ENCODE results near the gene DHRS7.
"Not testable (repeated sequence)": the region's sequence is repeated elsewhere in the genome, so short reads cannot be mapped to it uniquely, and the experiment has no call there.

The DHRS7 gene

DNA sequence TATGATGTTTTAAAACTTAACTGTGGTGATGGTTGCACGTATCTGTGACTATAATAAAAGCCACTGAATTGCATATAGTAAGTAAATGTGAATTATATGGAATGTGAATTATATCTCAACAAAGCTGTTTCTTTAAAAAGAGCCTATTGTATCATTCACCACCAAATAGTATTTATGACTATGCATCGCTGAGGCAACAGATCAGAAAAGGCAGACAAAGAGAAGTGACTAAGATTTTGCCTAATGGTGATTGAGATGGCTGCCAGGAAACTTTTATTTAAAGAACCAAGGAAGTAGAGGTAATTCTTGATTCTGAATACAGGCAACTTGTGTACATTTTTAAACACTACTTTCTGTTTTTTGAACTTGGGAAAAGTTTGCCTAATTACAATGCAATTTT is 31.7 kb downstream of the DHRS7 start:
- DNase-seq (ENCODE audit: low read depth) = no peak

DNA sequence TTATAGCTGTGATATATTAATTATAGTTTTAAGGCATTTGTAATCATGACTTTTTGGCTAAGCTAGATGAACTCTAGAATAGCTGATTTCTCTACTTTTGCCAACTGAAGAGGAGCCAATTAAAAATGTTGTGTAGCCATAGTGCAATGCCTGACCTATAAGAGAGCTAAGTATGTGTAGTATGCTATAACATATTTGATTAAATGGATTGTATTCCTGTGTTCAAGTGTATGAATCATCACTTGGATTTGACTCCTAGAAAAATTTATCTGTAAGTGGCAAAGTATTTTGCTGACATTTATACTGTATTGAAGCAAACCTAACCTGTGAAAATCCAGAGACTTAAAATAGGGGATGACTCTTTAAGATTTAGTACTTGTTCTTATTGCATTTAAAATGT is 39.3 kb downstream of the DHRS7 start:
- DNase-seq (ENCODE audit: low read depth) = no peak

DNA sequence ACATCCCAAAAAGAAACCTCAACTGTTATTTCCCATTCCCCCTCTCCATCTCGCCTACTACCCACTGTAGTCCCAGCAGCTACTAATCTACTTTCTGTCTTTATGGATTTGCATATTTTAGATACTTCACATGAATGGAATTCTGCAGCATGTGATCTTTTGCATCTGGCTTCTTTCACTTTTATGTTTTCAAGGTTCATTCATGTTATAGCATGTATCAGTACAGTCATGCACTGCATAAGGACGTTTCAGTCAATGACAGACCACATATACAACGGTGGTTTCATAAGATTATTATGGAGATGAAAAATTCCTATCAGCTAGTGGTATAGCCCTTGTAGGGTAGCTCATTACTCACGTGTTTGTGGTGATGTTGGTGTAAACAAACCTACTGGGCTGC is 49.0 kb downstream of the DHRS7 start:
- DNase-seq (ENCODE audit: low read depth) = no peak

- no peak for DNase-seq (ENCODE audit: low read depth)
Observed at GRCh38 chr14:60114881-60115280, 50.3 kb downstream of the DHRS7 start.

GRCh38 chr14:60111732-60112131 is 53.5 kb downstream of the DHRS7 start:
- DNase-seq (ENCODE audit: low read depth) = no peak

- no peak for DNase-seq (ENCODE audit: low read depth)
Observed at GRCh38 chr14:60107477-60107876, 57.7 kb downstream of the DHRS7 start.

GRCh38 chr14:60106339-60106738 is 58.9 kb downstream of the DHRS7 start:
- no peak for DNase-seq (ENCODE audit: low read depth)

GRCh38 chr14:60102389-60102788 is 62.8 kb downstream of the DHRS7 start:
- DNase-seq (ENCODE audit: low read depth) = no peak

DNA sequence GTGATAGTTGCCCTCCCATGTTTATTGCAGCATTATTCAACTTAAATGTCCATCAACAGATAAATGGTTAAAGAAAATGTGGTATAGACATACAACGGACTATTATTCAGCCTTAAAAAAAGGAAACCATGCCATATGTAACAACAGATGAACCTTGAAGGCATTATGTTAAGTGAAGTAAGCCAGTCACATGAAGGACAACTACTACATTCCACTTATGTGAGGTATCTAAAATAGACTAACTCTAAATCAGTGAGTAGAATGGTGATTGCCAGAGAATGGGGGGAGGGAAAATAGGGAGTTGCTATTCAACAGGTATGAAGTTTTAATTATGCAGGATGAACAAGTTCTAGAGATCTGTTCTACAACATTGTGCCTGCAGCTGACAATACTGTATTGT is 63.4 kb downstream of the DHRS7 start:
- DNase-seq (ENCODE audit: low read depth) = no peak

DNA sequence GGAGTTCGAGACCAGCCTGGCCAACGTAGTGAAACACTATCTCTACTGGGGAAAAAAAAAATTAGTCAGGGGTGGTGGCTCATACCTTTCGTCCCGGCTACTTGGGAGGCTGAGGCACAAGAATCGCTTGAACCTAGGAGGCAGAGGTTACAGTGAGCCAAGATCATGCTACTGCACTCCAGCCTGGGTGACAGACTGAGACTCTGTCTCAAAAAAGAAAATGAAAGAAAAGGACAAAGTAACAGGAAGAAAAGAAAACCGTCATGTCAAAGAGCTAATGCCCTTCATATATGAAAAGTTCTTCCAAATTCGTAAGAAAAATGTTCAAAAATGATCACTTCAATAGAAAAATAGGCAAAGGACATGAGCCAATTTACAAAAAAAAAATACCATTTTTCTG is 65.3 kb downstream of the DHRS7 start:
- DNase-seq (ENCODE audit: low read depth) = not testable (repeated sequence)

- DNase-seq (ENCODE audit: low read depth) = no peak
Observed at GRCh38 chr14:60097974-60098373, 67.2 kb downstream of the DHRS7 start.

DNA sequence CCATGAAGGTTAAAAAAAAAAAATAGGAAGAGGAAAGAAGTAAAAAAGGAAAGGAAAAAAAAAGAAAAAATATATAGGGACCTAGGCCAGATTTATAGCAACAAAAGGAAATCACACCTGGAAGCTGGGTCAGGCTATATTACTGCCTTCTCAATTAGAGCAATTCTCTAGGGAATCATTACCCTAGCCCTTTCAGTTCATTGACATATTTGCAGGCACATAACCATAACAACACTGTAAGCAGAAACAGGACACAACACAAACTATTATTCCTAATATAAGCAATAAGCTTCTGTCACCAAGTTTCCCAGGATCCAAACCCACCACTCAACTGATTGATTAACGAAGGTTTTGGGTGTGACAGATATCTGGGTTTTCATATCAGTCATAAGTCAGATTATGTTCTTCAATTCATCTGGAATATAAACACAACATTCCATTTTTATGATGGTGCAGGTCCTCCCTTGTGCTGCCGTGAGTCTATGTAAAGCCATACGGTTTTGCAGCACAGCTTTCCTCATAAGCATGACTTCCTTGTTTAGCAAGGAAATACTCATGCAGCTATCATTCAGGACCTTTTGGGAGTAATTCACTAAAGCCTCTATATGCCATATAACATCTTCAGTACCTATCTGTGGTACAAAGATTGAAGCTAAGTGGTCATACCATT is 69.3 kb downstream of the DHRS7 start:
- DNase-seq (ENCODE audit: low read depth) = no peak

DNA sequence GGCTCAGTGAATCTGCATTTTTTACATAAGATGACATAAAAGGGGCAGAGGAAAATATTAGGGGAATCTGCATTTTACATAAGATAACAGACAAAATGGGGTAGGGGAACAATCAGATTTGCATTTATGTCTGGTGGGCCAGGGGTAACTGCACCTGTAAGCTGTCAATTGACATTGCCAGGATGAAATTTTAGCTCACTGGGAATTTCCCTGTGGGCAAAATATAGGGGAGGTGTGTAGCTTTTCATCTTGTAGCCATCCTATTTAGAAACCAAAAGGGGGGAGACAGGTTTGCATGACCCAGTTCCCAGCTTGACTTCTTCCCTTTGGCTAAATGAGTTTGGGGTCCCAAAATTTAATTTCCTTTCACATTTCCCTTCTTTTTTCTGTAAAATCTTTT is 70.0 kb downstream of the DHRS7 start:
- no peak for DNase-seq (ENCODE audit: low read depth)

DNA sequence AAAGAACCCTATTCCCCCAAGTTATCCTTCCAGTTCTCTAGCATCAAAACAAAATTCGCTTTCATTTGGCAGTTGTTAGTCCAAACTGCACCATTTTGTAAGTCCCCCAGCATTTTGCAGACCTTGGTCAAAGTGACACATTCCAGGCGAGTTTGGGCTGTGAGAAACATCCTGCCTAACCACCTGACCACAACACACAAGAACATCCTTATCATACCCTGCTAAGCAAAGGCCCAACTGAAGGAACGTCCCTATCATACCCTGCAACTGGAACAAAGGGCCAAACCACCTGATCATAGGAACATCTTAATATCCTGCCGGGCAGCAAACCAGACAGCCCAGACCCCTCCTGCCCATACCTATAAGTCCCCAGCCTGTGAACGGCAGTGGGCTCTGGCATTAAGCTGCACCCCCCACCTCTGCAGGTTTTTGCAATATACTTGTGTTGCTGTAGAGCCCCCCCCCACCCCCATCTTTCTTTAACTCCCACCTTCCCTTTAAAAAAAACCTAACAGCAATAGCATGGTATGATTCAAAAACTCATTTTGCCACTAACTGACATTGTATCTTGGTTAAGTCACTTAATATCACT is 70.8 kb downstream of the DHRS7 start:
- peak; percentile 69 for DNase-seq (ENCODE audit: low read depth)
